Breast epithelium (tissue), 4 donors: ENCODE data around the gene BSN. TPM values are rescaled to one million over a fixed set of nuclear protein-coding genes. Genes with fewer than 3 reads are reported as not detected.

Experiments used
- DNase-seq, 2 donors: peaks; one replicate each; pipeline ENCODE4 v3.0.0-alpha.2; 2019; ENCODE audit warnings: low spot score in 2 of 2
- H3K27ac ChIP-seq, 2 donors: fragments of 200-600 bp; sonication (generic) in 1 of 2; one replicate each; pipeline ENCODE4 v1.5.1; 2016 to 2019; ENCODE audit warnings: mild to moderate bottlenecking in 1 of 2
- H3K27me3 ChIP-seq, 2 donors: fragments of 200-600 bp; sonication (generic) in 1 of 2; one replicate each; pipeline versions ENCODE4 v1.5.1 to v1.6.0; 2017 to 2019; ENCODE audit warnings: control low read depth in 1 of 2, mild to moderate bottlenecking in 1 of 2
- H3K36me3 ChIP-seq: fragments of 200-600 bp; one replicate; pipeline ENCODE4 v1.5.1; 2019
- H3K4me1 ChIP-seq, 2 donors: fragments of 200-600 bp; sonication (generic); one replicate each; pipeline ENCODE4 v1.5.1; 2016 to 2019; ENCODE audit warnings: control low read depth in 1 of 2
- H3K4me3 ChIP-seq, 3 donors: fragments of 200-600 bp; sonication (generic); 1 replicate in 2 of 3; 2 replicates in 1 of 3; pipeline ENCODE4 v1.5.1; 2016 to 2019; ENCODE audit warnings: mild to moderate bottlenecking in 3 of 3, moderate library complexity in 2 of 3
- H3K9me3 ChIP-seq, 2 donors: fragments of 200-600 bp; sonication (generic) in 1 of 2; one replicate each; pipeline ENCODE4 v1.5.1; 2016 to 2019; ENCODE audit warnings: control low read depth in 1 of 2
- POLR2A ChIP-seq: fragments of 450-650 bp; IDR thresholded peaks from one replicate; pipeline ENCODE4 v1.6.1; 2016; ENCODE audit warnings: antibody characterized with exemption, mild to moderate bottlenecking, moderate library complexity
- POLR2AphosphoS5 ChIP-seq, 3 donors: sonication (generic); formaldehyde crosslinking; IDR thresholded peaks; one replicate each; pipeline ENCODE4 v1.6.1; 2017; ENCODE audit warnings: antibody characterized with exemption in 3 of 3
- intact Hi-C: fragments of 100-400 bp; cut with DNase I; formaldehyde crosslinking; loops from one replicate; pipeline ENCODE4 v1.15.1; 2023; ENCODE audit warnings: low total_unique reads
- total RNA-seq, 3 donors: library from RNA; depleted of rRNA; stranded (reverse); fragments of >200 nt; gene quantifications; one replicate each; pipeline ENCODE4 v1.1.0, GENCODE V29; 2016
- TF ChIP-seq, protein P1 (sequence below), 3 donors: fragments of 450-650 bp; IDR thresholded peaks; one replicate each; pipeline ENCODE4 v1.5.1; 2016 to 2017; ENCODE audit warnings: antibody characterized with exemption in 3 of 3, mild to moderate bottlenecking in 3 of 3, moderate library complexity in 3 of 3

Gene BSN
- total RNA-seq, 3 donors from 2014 or later = 0.15 to 0.48 (median 0.33) TPM

DNA sequence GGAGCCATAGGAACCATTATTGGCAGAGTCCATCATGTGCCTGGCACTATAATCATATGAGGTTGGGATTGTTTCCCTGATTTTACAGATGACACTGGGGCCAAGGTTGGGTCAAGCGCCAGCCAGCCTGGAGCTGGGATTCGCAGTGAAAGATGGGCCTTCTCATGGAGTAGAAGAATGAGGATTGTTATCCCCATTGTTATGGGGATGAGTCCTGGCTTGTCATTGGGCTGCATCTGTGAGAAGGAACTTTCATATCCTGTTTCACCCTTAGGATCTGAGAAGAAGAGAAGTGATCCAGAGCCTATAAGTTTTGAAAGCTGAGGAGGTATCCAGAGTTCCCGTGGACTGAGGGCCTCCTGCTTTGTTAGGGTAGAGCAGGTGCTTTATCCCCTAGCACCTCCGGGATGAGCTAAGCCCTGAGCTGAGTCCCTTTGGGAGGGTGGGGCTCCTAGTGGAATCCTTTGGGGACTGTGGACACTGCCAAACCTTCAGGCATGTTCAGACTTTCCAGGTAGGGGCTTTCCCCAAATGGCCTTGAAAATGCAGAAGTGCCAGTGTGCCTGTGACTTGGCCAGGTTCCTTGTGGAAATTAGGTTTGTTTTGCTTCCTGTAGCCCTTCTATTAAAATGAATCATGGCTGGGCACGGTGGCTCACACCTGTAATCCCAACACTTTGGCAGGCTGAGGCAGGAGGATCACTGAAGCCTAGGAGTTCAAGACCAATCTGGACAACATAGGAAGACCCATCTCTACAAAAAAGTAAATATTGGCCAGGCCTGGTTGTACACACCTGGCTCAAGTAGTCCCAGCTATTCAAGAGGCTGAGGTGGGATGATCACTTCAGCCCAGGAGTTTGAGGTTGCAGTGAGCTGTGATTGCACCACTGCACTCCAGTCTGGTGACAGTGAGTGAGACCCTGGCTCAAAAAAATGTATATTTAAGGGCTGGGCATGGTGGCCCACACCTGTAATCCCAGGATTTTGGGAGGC, 30.2 kb upstream of the BSN start:
- TF ChIP-seq, protein P1, sequence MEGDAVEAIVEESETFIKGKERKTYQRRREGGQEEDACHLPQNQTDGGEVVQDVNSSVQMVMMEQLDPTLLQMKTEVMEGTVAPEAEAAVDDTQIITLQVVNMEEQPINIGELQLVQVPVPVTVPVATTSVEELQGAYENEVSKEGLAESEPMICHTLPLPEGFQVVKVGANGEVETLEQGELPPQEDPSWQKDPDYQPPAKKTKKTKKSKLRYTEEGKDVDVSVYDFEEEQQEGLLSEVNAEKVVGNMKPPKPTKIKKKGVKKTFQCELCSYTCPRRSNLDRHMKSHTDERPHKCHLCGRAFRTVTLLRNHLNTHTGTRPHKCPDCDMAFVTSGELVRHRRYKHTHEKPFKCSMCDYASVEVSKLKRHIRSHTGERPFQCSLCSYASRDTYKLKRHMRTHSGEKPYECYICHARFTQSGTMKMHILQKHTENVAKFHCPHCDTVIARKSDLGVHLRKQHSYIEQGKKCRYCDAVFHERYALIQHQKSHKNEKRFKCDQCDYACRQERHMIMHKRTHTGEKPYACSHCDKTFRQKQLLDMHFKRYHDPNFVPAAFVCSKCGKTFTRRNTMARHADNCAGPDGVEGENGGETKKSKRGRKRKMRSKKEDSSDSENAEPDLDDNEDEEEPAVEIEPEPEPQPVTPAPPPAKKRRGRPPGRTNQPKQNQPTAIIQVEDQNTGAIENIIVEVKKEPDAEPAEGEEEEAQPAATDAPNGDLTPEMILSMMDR (IDR thresholded peaks at IDR 0.05) = no peak
- TF ChIP-seq POLR2AphosphoS5 (IDR thresholded peaks at IDR 0.05) (no peak), POLR2A (no peak)
- H3K27me3 ChIP-seq = no peaks in the 10 kb centered on the region
- intact Hi-C loops = no loop called here
- no peak overlapping the region for H3K4me3 ChIP-seq
- no peaks in the 10 kb centered on the region for H3K9me3 ChIP-seq
- H3K27ac ChIP-seq = peak overlapping the region; percentile 50 to 78
- peaks cover 0 to 13% of the 10 kb centered on the region in 2 donors for H3K4me1 ChIP-seq
- no peaks in the 10 kb centered on the region for H3K36me3 ChIP-seq
- peak in 1 of 2 donors; percentile 77 for DNase-seq

DNA sequence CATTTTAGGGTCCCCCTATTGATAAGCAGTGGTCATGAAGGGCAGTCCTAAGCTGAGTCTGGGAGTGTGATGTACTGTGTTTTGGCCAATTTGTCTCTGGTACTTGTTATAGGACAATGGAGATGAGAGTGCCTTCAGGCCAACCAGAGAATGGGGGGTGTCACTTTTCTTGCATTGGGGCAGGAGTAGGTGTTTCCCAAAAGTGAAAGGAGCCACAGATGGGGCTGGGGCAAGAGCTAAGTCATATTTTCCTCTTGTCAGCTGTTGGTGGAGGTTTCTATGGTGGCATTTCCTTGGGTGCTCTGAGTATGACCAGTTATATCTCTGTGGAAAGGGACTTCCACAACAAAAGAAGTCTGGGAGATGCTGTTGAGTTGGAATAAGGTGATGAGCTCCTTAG, 24.7 kb upstream of the BSN start:
- intact Hi-C loops = no loop called here
- no peak overlapping the region for H3K4me3 ChIP-seq
- TF ChIP-seq, protein P1 (IDR thresholded peaks at IDR 0.05) = no peak
- TF ChIP-seq POLR2A (no peak), POLR2AphosphoS5 (IDR thresholded peaks at IDR 0.05) (no peak)
- no peak overlapping the region for H3K27ac ChIP-seq
- no peaks in the 10 kb centered on the region for H3K9me3 ChIP-seq
- no peaks in the 10 kb centered on the region for H3K4me1 ChIP-seq
- H3K36me3 ChIP-seq = peaks cover 6% of the 10 kb centered on the region
- no peak for DNase-seq
- no peaks in the 10 kb centered on the region for H3K27me3 ChIP-seq

DNA sequence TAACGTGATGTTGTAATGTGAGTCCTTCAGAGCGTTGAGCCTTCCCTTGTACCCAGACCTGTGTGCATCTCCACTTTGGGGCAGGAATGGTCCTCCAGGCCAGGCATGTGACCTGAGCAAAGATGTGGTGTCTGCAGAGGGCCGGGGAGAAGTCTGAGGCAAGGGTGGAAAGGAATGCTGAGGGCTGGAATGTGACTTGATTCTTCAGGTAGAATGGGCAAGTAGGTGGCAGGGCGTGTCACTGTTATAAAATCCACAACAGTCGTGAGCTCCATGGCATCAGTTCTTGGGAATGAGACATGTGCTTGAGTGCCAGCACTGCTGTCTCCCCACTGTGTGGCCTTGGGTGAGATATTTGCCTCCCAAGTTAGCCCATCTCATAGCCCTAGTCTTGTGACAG, 24.0 kb upstream of the BSN start:
- intact Hi-C loops = no loop called here
- Histone ChIP-seq H3K27ac (peak overlapping the region in 1 of 2 donors; percentile 19), H3K36me3 (peaks cover 6% of the 10 kb centered on the region), H3K4me3 (no peak overlapping the region), H3K4me1 (peaks cover 0 to 5% of the 10 kb centered on the region in 2 donors), H3K27me3 (no peaks in the 10 kb centered on the region), H3K9me3 (no peaks in the 10 kb centered on the region)
- TF ChIP-seq POLR2A (no peak), POLR2AphosphoS5 (IDR thresholded peaks at IDR 0.05) (no peak)
- TF ChIP-seq, protein P1 (IDR thresholded peaks at IDR 0.05) = no peak
- no peak for DNase-seq

DNA sequence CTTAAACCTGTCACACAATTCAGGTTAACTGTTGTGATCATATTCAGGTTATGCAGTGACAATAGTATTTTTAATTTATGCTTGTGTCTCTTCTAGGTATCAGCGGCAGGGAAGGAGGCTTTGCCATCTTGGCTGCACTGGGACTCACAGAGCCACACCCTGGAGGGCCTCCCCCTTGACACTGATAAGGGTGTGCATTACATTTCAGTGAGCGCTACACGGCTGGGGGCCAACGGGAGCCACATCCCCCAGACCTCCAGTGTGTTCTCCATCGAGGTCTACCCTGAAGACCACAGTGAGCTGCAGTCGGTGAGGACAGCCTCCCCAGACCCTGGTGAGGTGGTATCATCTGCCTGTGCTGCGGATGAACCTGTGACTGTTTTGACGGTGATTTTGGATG, 23.6 kb upstream of the BSN start:
- Histone ChIP-seq H3K27ac (peak overlapping the region in 1 of 2 donors; percentile 19), H3K27me3 (no peaks in the 10 kb centered on the region), H3K36me3 (peaks cover 6% of the 10 kb centered on the region), H3K9me3 (no peaks in the 10 kb centered on the region), H3K4me1 (peaks cover 0 to 6% of the 10 kb centered on the region in 2 donors), H3K4me3 (no peak overlapping the region)
- intact Hi-C loops = no loop called here
- no peak for TF ChIP-seq POLR2AphosphoS5 (IDR thresholded peaks at IDR 0.05)
- TF ChIP-seq, protein P1 (IDR thresholded peaks at IDR 0.05) = no peak
- TF ChIP-seq POLR2A = no peak
- no peak for DNase-seq

DNA sequence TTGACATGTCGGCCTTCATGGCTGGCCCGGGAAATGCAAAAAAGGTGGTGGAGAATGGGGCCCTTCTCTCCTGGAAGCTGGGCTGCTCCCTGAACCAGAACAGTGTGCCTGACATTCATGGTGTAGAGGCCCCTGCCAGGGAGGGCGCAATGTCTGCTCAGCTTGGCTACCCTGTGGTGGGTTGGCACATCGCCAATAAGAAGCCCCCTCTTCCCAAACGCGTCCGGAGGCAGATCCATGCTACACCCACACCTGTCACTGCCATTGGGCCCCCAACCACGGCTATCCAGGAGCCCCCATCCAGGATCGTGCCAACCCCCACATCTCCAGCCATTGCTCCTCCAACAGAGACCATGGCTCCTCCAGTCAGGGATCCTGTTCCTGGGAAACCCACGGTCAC, 23.1 kb upstream of the BSN start:
- H3K9me3 ChIP-seq = no peaks in the 10 kb centered on the region
- H3K27me3 ChIP-seq = no peaks in the 10 kb centered on the region
- no peak overlapping the region for H3K4me3 ChIP-seq
- H3K4me1 ChIP-seq = peaks cover 0 to 6% of the 10 kb centered on the region in 2 donors
- TF ChIP-seq, protein P1 (IDR thresholded peaks at IDR 0.05) = no peak
- no peak for DNase-seq
- H3K36me3 ChIP-seq = peaks cover 6% of the 10 kb centered on the region
- H3K27ac ChIP-seq = no peak overlapping the region
- intact Hi-C loops = no loop called here
